ENCODE measurements around the gene HDAC9.

Gene HDAC9

DNA sequence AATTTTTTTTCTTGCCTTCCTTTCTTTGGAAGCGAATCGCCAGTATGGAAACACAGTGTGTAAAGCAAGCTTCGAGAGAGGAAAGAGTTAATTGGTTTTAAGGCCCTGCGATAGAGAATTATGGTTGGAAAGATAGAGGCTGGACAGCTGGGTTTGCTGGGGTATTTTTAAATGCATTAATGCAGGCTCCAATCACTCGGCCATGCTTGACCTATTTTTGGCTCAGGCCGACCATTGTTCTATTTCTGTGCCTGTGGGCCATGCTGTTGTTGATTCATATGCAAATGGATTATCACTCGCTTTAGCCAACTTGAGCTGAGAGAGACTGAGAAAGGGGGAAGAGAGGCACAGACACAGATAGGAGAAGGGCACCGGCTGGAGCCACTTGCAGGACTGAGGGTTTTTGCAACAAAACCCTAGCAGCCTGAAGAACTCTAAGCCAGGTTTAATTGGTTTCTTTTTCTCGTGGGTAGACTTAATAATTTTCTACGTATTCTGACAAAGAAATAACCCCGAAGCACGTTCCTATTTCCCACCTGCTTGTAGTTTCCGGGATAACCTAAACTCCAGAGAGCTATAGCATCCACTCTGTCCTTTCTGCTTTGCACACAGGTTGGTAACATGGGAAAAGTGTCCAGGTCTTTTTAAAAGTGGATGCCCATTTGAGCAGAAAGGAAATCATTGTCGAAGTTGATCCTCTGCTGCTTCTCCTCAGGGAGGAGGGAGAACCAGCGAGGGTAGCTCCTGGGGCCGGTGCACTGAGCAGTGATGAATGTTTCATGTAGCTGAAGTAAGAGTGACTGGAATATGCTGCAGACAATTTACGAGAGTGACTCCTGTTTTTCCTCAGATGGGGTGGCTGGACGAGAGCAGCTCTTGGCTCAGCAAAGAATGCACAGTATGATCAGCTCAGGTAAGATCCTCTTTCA, at the start of gene HDAC9:
Gene HDAC9, plus strand, starts transcription at position 338 of the 929 bp plus-strand sequence. Its CDS starts 554 bp downstream, at position 892.
- no peak for DNase-seq (ENCODE audit: low spot score)

GRCh38 chr7:18445916-18446520, 49.5 kb upstream of the HDAC9 start:
- DNase-seq (ENCODE audit: low spot score) = no peak

- DNase-seq (ENCODE audit: low spot score) = no peak
Measured at GRCh38 chr7:18450019-18450418, 45.5 kb upstream of the HDAC9 start.

DNA sequence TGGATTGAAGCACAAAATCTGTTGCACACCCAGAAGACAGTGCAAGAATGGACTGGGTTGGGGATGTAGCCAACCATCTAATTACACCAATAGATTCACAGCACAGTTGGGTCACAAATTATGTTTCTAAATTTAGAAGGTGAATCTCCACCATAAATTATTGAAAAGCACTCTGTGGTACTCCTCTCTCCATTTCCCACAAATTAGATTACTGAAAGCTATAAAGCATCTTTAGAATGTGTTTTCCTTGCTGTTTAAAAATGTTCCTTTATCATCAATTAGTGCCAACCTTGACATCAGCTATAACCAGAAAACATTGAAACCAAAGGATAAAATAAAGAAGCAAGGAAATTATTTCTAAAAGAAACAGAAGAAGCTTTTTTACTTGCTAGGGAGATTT, 39.9 kb upstream of the HDAC9 start:
- DNase-seq (ENCODE audit: low spot score) = no peak

DNA sequence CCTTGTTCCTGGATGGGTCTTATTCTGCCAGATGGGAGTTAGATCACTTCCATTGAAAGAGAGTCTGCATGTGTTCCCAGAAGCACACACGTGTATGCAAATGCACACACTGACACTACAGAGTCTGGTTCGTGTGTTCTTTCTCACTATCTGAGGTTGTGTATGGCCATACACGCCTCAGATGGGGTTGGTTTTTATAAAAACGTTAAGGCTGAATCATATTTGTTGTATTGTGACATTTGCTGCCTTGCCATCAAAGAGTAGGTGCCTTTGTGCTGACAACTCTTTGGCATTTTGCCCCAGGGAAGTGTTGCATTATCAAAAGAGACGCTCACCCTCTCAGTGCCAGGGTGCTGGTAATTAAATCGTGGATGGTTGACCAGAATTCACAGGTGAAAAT, 37.7 kb upstream of the HDAC9 start:
- DNase-seq (ENCODE audit: low spot score) = no peak

DNA sequence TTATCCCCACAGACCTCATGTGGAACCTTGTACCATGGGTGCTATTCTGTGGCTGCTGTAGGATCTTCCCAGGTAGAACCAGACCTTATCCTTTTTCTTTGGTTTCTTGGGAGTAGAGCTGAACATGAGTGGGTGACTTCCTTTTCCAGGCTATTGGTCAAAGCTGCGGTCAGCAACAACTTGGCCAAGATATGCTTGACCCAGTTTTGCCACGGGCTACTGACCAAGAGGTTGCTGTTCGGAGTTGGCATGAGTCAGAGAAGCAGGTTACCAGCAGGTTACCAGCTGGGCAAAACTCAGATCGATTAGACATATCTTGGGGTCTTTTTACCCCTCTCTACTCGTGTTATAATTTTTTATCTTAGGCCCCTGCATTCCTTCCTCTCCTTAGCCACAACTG, 36.7 kb upstream of the HDAC9 start:
- DNase-seq (ENCODE audit: low spot score) = no peak

GRCh38 chr7:18459484-18460245, 35.9 kb upstream of the HDAC9 start:
- no peak for DNase-seq (ENCODE audit: low spot score)

GRCh38 chr7:18461785-18462467, 33.6 kb upstream of the HDAC9 start:
- DNase-seq (ENCODE audit: low spot score) = no peak

DNA sequence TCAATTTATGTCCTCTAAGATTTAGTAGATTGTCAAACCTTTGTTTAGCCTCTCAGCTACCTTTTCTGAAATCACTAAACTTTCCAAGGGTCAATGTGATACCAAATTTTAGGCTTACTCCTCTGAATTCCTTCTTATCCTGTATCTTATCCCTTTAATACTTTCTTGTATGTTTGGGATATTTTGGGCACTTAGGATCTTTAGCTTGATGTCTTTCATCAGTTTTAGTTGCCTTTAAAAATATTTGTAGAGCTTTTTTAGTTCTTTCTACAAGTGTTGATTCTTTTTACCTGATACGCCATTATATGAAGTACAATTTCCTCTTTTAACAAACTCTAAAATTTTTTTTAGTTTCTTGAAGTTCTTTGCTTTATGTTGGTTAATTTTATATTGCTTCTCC, 30.7 kb upstream of the HDAC9 start:
- DNase-seq (ENCODE audit: low spot score) = no peak

DNA sequence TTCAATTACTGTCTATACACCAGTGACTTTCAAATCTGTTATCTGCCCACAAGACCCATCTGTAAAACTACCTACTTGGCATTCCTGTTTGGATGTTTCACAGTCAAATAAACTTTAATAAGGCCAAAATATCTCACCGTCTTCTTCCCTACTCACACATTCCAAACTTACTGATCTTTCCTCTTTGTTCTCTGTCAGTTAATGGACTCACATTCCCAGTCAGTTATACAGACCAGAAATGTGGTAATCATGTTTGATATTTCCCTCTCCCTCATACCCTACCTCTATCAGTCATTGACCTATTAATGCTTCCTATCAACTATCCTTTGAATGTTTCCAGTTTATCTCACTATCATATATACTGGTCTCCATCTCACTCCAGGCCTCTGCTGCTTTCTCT, 28.5 kb upstream of the HDAC9 start:
- no peak for DNase-seq (ENCODE audit: low spot score)

DNA sequence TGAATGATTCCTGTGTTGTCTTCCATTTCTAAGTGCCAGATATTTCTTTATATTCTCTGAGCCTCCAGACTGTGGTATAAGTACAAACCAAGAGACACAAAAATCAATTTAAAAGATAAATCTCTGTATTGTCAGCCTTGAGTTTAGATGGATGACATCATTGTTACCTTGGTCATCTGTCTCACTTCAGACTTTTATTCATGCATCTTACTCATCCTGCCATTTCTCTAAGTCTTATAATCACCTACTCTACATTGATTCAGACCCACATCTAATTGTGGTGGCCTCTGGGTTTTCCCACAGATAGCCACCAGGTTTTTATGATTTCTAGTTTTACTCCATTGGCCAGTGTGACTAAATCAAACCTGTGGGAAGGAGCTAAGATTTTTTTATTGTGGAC, 26.8 kb upstream of the HDAC9 start:
- DNase-seq (ENCODE audit: low spot score) = no peak

DNA sequence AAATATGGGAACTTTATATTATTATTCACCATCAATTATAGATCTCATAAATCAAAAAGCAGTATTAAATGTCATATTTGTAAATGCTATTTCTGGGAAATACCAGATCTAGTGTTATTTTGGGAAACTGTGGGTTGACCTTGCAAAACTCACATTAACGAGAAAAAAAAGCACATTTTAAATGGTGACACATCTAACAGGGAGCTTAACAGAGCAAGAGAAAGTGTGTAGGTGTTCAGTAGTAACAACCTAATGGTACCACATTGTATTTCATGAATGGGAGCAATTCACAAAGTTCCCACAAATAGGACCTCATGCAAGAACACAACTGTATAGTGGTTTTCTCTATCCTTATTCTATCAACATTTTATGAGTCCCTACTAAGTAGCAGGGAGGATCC, 26.2 kb upstream of the HDAC9 start:
- no peak for DNase-seq (ENCODE audit: low spot score)

GRCh38 chr7:18471476-18472160, 23.9 kb upstream of the HDAC9 start:
- DNase-seq (ENCODE audit: low spot score) = no peak

DNA sequence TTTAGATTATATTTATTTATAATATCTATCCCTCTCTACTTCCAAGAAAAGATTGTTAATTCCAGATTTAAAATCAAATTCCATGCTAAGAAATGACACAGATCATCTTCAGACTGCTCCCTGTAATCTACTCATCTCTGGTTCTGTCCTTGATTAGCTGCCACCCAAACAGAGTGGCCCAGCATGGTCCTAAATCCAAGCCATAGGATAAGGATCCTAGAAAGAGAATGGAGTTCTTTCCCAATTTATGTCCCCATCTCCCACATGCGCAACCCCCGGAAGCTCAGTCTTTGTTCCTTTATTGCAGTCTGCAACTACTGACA, 23.4 kb upstream of the HDAC9 start:
- no peak for DNase-seq (ENCODE audit: low spot score)

- DNase-seq (ENCODE audit: low spot score) = no peak
Measured at GRCh38 chr7:18473119-18473518, 22.4 kb upstream of the HDAC9 start.

DNA sequence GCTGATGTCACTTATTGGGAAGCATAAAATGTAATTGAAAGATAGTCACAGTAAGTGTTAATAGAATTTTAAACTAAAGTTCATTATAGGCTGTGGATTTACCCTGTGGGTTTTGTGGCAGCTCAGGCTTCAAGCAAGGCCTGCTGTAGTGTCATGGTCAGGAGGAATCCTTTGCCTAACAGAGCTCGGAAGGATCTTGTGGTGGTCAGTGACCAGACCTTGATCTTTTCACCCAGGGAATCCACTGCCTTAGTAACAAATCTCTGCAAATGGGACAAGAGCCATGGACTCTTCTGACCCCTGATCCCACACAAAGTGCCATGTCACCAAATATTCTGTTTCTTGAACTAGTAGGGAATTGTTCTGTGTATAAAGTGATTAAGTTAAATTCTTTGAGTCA, 20.6 kb upstream of the HDAC9 start:
- no peak for DNase-seq (ENCODE audit: low spot score)

GRCh38 chr7:18475488-18475887, 20.1 kb upstream of the HDAC9 start:
- DNase-seq (ENCODE audit: low spot score) = no peak

DNA sequence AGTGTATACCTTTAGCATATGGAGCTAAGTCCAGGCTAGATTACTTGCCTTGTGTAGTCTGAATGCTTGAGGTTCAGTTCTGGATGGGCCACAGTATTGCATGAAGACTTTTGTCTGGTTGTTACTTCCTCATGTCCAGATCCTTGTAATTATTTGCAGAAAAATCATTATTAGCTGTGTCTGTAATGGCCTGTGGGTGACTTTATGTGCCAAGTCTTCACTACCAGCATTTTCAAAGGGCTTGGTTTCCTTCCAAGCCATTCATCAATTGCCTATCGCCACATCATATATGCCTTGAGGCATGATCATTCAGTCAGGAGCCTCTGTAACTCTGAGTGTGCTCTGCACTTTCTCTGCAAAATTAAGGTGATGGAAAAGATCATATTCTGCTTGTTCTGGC, 13.8 kb upstream of the HDAC9 start:
- DNase-seq (ENCODE audit: low spot score) = no peak

DNA sequence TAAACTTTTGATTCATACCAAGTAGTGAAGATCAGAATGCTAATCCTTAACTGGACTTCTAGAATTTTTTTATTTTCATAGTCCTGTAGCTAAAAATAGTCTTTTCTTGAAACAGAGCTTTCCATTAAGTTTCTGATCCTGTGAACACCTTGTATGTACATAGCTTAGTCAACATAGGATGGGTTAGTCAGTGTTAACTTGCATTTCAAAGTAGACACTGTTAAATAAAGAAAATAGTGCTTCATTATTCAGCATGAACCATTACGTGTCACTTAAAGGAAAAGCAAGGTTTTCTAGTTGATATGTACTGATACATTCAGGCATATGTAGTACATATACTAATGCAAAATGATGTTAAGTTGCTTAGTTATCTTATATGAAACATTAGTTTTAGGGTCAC, 7.5 kb upstream of the HDAC9 start:
- DNase-seq (ENCODE audit: low spot score) = no peak

GRCh38 chr7:18489624-18490023, 5.9 kb upstream of the HDAC9 start:
- DNase-seq (ENCODE audit: low spot score) = no peak

GRCh38 chr7:18491871-18492270, 3.7 kb upstream of the HDAC9 start:
- DNase-seq (ENCODE audit: low spot score) = no peak

GRCh38 chr7:18494406-18494805, 1.1 kb upstream of the HDAC9 start:
- DNase-seq (ENCODE audit: low spot score) = no peak
